GM12892 (cell line): Measurements from ENCODE around the gene CXCL9.

Experiments used
- POLR2A ChIP-seq: IDR thresholded peaks from 2 replicates; pipeline ENCODE4 v1.6.1; 2011; ENCODE audit warnings: low read depth, low read length, control low read depth
- POLR2AphosphoS5 ChIP-seq: IDR thresholded peaks from 2 replicates; pipeline ENCODE4 v1.6.1; 2011; ENCODE audit warnings: low read depth, low read length, control low read depth
- TAF1 ChIP-seq: IDR thresholded peaks from 2 replicates; pipeline ENCODE4 v1.6.1; 2011; ENCODE audit warnings: low read depth, mild to moderate bottlenecking, control low read depth, low read length, borderline replicate concordance

GRCh38 chr4:75995727-75996126 lies 11.6 kb downstream of the CXCL9 start:
- no peak for TF ChIP-seq POLR2AphosphoS5
- no peak for TF ChIP-seq POLR2A
- TF ChIP-seq TAF1 = no peak
